ENCODE results near the gene PDZD2. TPM values are rescaled to one million over a fixed set of nuclear protein-coding genes. Genes with fewer than 3 reads are reported as not detected.
A peak's percentile ranks its signal among the peaks of the same experiment; 100 is the strongest.

Gene PDZD2
- total RNA-seq, 1 donor, result 0.36 TPM

GRCh38 chr5:31846934-31847333 lies 208.0 kb downstream of the PDZD2 start:
- TF ChIP-seq, protein P1, sequence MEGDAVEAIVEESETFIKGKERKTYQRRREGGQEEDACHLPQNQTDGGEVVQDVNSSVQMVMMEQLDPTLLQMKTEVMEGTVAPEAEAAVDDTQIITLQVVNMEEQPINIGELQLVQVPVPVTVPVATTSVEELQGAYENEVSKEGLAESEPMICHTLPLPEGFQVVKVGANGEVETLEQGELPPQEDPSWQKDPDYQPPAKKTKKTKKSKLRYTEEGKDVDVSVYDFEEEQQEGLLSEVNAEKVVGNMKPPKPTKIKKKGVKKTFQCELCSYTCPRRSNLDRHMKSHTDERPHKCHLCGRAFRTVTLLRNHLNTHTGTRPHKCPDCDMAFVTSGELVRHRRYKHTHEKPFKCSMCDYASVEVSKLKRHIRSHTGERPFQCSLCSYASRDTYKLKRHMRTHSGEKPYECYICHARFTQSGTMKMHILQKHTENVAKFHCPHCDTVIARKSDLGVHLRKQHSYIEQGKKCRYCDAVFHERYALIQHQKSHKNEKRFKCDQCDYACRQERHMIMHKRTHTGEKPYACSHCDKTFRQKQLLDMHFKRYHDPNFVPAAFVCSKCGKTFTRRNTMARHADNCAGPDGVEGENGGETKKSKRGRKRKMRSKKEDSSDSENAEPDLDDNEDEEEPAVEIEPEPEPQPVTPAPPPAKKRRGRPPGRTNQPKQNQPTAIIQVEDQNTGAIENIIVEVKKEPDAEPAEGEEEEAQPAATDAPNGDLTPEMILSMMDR (IDR thresholded peaks at IDR 0.05; ENCODE audit: extremely low read depth, low read depth, low read length), result no peak

GRCh38 chr5:31847354-31847753 lies 208.4 kb downstream of the PDZD2 start:
- Histone ChIP-seq H3K27me3 (ENCODE audit: insufficient read depth, low read length) (peaks cover 22% of the 10 kb centered on the region), H3K4me3 (ENCODE audit: insufficient read depth, low read length) (no peak overlapping the region), H3K9me3 (ENCODE audit: low read depth, low read length) (no peaks in the 10 kb centered on the region), H3K4me1 (ENCODE audit: insufficient read depth, low read length) (no peaks in the 10 kb centered on the region), H3K79me2 (ENCODE audit: insufficient read depth, low read length) (no peaks in the 10 kb centered on the region), H4K20me1 (ENCODE audit: insufficient read depth, low read length) (no peaks in the 10 kb centered on the region), H2AFZ (ENCODE audit: low read length) (no peak overlapping the region), H3K36me3 (ENCODE audit: insufficient read depth, low read length) (no peaks in the 10 kb centered on the region), H3K27ac (ENCODE audit: low read depth, low read length) (no peak overlapping the region), H3K4me2 (ENCODE audit: insufficient read depth, low read length) (no peak overlapping the region)
- DNase-seq (ENCODE audit: insufficient read length, low spot score, missing footprints), result no peak
- TF ChIP-seq, protein P1 (IDR thresholded peaks at IDR 0.05; ENCODE audit: extremely low read depth, low read depth, low read length), result no peak

More at GRCh38 chr5:31846934-31847333, 208.0 kb downstream of the PDZD2 start:
- Histone ChIP-seq H3K79me2 (ENCODE audit: insufficient read depth, low read length) (no peaks in the 10 kb centered on the region), H3K27me3 (ENCODE audit: insufficient read depth, low read length) (peaks cover 25% of the 10 kb centered on the region), H2AFZ (ENCODE audit: low read length) (no peak overlapping the region), H3K9me3 (ENCODE audit: low read depth, low read length) (no peaks in the 10 kb centered on the region), H4K20me1 (ENCODE audit: insufficient read depth, low read length) (no peaks in the 10 kb centered on the region), H3K4me2 (ENCODE audit: insufficient read depth, low read length) (no peak overlapping the region), H3K27ac (ENCODE audit: low read depth, low read length) (no peak overlapping the region), H3K4me1 (ENCODE audit: insufficient read depth, low read length) (no peaks in the 10 kb centered on the region), H3K4me3 (ENCODE audit: insufficient read depth, low read length) (no peak overlapping the region), H3K36me3 (ENCODE audit: insufficient read depth, low read length) (no peaks in the 10 kb centered on the region)
- DNase-seq (ENCODE audit: insufficient read length, low spot score, missing footprints), result no peak

GRCh38 chr5:31850981-31851689 lies 212.2 kb downstream of the PDZD2 start:
- H4K20me1 ChIP-seq (ENCODE audit: insufficient read depth, low read length), result no peaks in the 10 kb centered on the region
- H3K36me3 ChIP-seq (ENCODE audit: insufficient read depth, low read length), result no peaks in the 10 kb centered on the region
- no peak overlapping the region for H2AFZ ChIP-seq (ENCODE audit: low read length)
- peaks cover 38% of the 10 kb centered on the region for H3K27me3 ChIP-seq (ENCODE audit: insufficient read depth, low read length)
- no peaks in the 10 kb centered on the region for H3K9me3 ChIP-seq (ENCODE audit: low read depth, low read length)
- H3K4me1 ChIP-seq (ENCODE audit: insufficient read depth, low read length), result peaks cover 7% of the 10 kb centered on the region
- H3K79me2 ChIP-seq (ENCODE audit: insufficient read depth, low read length), result no peaks in the 10 kb centered on the region
- no peak overlapping the region for H3K27ac ChIP-seq (ENCODE audit: low read depth, low read length)
- no peak overlapping the region for H3K4me2 ChIP-seq (ENCODE audit: insufficient read depth, low read length)
- H3K4me3 ChIP-seq (ENCODE audit: insufficient read depth, low read length), result no peak overlapping the region
- peak; percentile 27 for DNase-seq (ENCODE audit: insufficient read length, low spot score, missing footprints)
- TF ChIP-seq, protein P1 (IDR thresholded peaks at IDR 0.05; ENCODE audit: extremely low read depth, low read depth, low read length), result no peak

DNA sequence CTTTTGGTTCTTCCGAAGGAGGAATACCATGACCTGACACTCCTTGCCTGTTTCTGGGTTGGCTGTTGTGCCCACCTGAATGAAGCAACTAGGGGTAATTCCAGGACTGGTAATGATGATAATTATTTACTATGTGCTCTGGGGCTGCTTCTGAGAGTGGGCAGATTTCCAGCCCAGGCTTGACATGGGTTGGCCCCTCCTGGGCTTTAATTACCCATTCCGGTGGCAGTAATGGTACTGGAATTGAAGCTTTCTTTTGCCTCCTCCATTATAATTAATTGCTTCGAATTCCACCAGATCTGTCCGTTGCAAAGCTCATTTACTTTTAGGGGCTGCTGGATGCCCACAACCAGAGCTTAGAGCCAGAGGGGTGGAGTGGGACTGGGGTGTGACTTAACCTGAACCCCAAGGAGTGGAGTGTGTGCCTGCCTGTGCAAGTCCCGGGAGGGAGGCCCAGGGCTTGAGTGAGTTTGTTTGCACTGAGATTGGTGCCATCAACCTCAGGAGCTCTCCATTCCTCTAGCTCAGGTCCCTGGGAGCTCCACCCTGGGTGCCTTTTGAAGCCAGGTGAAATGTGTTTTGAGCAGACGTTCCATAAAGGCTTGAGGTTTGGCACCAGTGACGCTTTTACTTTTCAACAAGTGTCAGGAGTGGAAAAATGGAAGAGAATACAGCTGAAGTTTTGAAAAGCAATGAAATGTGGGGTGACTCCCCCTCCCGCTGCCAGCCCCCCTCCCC lies 214.6 kb downstream of the PDZD2 start:
- Histone ChIP-seq H4K20me1 (ENCODE audit: insufficient read depth, low read length) (no peaks in the 10 kb centered on the region), H3K9me3 (ENCODE audit: low read depth, low read length) (no peaks in the 10 kb centered on the region), H3K27me3 (ENCODE audit: insufficient read depth, low read length) (peaks cover 38% of the 10 kb centered on the region), H3K27ac (ENCODE audit: low read depth, low read length) (no peak overlapping the region), H3K4me1 (ENCODE audit: insufficient read depth, low read length) (peaks cover 7% of the 10 kb centered on the region), H3K4me2 (ENCODE audit: insufficient read depth, low read length) (no peak overlapping the region), H3K36me3 (ENCODE audit: insufficient read depth, low read length) (no peaks in the 10 kb centered on the region), H3K4me3 (ENCODE audit: insufficient read depth, low read length) (no peak overlapping the region), H3K79me2 (ENCODE audit: insufficient read depth, low read length) (no peaks in the 10 kb centered on the region), H2AFZ (ENCODE audit: low read length) (no peak overlapping the region)
- peak; percentile 59 for DNase-seq (ENCODE audit: insufficient read length, low spot score, missing footprints)
- TF ChIP-seq, protein P1 (IDR thresholded peaks at IDR 0.05; ENCODE audit: extremely low read depth, low read depth, low read length), result no peak
